Measurements from ENCODE around the gene OGFOD3.
"Not testable (repeated sequence)": the region's sequence is repeated elsewhere in the genome, so short reads cannot be mapped to it uniquely, and the experiment has no call there.

OGFOD3 gene

GRCh38 chr17:82377924-82378740 lies 40.3 kb downstream of the OGFOD3 start:
- Histone ChIP-seq H3K4me3 (ENCODE audit: low read depth, low read length) (no peak overlapping the region), H3K9me3 (ENCODE audit: control insufficient read depth, insufficient read depth, low read length) (no peaks in the 10 kb centered on the region), H3K36me3 (ENCODE audit: control insufficient read depth, insufficient read depth, low read length) (no peaks in the 10 kb centered on the region), H3K9ac (ENCODE audit: low read depth, low read length) (no peak overlapping the region), H3K27ac (ENCODE audit: low read depth, low read length) (no peak overlapping the region), H3K27me3 (ENCODE audit: control insufficient read depth, insufficient read depth, low read length) (peaks cover 27% of the 10 kb centered on the region), H3K4me1 (ENCODE audit: control insufficient read depth, insufficient read depth, low read length) (no peaks in the 10 kb centered on the region)

- not testable (repeated sequence) for H3K4me3 ChIP-seq (ENCODE audit: low read depth, low read length); H3K9me3 ChIP-seq (ENCODE audit: control insufficient read depth, insufficient read depth, low read length); H3K36me3 ChIP-seq (ENCODE audit: control insufficient read depth, insufficient read depth, low read length); H3K4me1 ChIP-seq (ENCODE audit: control insufficient read depth, insufficient read depth, low read length); H3K27ac ChIP-seq (ENCODE audit: low read depth, low read length); H3K9ac ChIP-seq (ENCODE audit: low read depth, low read length)
- H3K27me3 ChIP-seq (ENCODE audit: control insufficient read depth, insufficient read depth, low read length) = peaks cover 36% of the 10 kb centered on the region
Observed at GRCh38 chr17:82377294-82377693, 41.1 kb downstream of the OGFOD3 start.

- Histone ChIP-seq H3K9ac (ENCODE audit: low read depth, low read length) (no peak overlapping the region), H3K4me1 (ENCODE audit: control insufficient read depth, insufficient read depth, low read length) (no peaks in the 10 kb centered on the region), H3K36me3 (ENCODE audit: control insufficient read depth, insufficient read depth, low read length) (no peaks in the 10 kb centered on the region), H3K4me3 (ENCODE audit: low read depth, low read length) (no peak overlapping the region), H3K27me3 (ENCODE audit: control insufficient read depth, insufficient read depth, low read length) (peaks cover 47% of the 10 kb centered on the region), H3K27ac (ENCODE audit: low read depth, low read length) (no peak overlapping the region), H3K9me3 (ENCODE audit: control insufficient read depth, insufficient read depth, low read length) (no peaks in the 10 kb centered on the region)
Observed at GRCh38 chr17:82376042-82376730, 42.2 kb downstream of the OGFOD3 start.

- H3K27me3 ChIP-seq (ENCODE audit: control insufficient read depth, insufficient read depth, low read length) = peaks cover 53% of the 10 kb centered on the region
- no peak overlapping the region for H3K4me3 ChIP-seq (ENCODE audit: low read depth, low read length)
- H3K4me1 ChIP-seq (ENCODE audit: control insufficient read depth, insufficient read depth, low read length) = no peaks in the 10 kb centered on the region
- no peak overlapping the region for H3K27ac ChIP-seq (ENCODE audit: low read depth, low read length)
- no peak overlapping the region for H3K9ac ChIP-seq (ENCODE audit: low read depth, low read length)
- H3K36me3 ChIP-seq (ENCODE audit: control insufficient read depth, insufficient read depth, low read length) = no peaks in the 10 kb centered on the region
- no peaks in the 10 kb centered on the region for H3K9me3 ChIP-seq (ENCODE audit: control insufficient read depth, insufficient read depth, low read length)
Observed at GRCh38 chr17:82375359-82376041, 42.9 kb downstream of the OGFOD3 start.

GRCh38 chr17:82374626-82375331 lies 43.6 kb downstream of the OGFOD3 start:
- no peaks in the 10 kb centered on the region for H3K4me1 ChIP-seq (ENCODE audit: control insufficient read depth, insufficient read depth, low read length)
- no peaks in the 10 kb centered on the region for H3K9me3 ChIP-seq (ENCODE audit: control insufficient read depth, insufficient read depth, low read length)
- H3K36me3 ChIP-seq (ENCODE audit: control insufficient read depth, insufficient read depth, low read length) = no peaks in the 10 kb centered on the region
- H3K27me3 ChIP-seq (ENCODE audit: control insufficient read depth, insufficient read depth, low read length) = peaks cover 59% of the 10 kb centered on the region
- H3K27ac ChIP-seq (ENCODE audit: low read depth, low read length) = no peak overlapping the region
- no peak overlapping the region for H3K9ac ChIP-seq (ENCODE audit: low read depth, low read length)
- no peak overlapping the region for H3K4me3 ChIP-seq (ENCODE audit: low read depth, low read length)

- Histone ChIP-seq H3K27me3 (ENCODE audit: control insufficient read depth, insufficient read depth, low read length) (peaks cover 64% of the 10 kb centered on the region), H3K4me1 (ENCODE audit: control insufficient read depth, insufficient read depth, low read length) (no peaks in the 10 kb centered on the region), H3K9me3 (ENCODE audit: control insufficient read depth, insufficient read depth, low read length) (no peaks in the 10 kb centered on the region), H3K27ac (ENCODE audit: low read depth, low read length) (no peak overlapping the region), H3K36me3 (ENCODE audit: control insufficient read depth, insufficient read depth, low read length) (no peaks in the 10 kb centered on the region), H3K9ac (ENCODE audit: low read depth, low read length) (no peak overlapping the region), H3K4me3 (ENCODE audit: low read depth, low read length) (no peak overlapping the region)
Observed at GRCh38 chr17:82373731-82374625, 44.4 kb downstream of the OGFOD3 start.

GRCh38 chr17:82373072-82373452 lies 45.3 kb downstream of the OGFOD3 start:
- peaks cover 64% of the 10 kb centered on the region for H3K27me3 ChIP-seq (ENCODE audit: control insufficient read depth, insufficient read depth, low read length)
- not testable (repeated sequence) for H3K4me1 ChIP-seq (ENCODE audit: control insufficient read depth, insufficient read depth, low read length); H3K9me3 ChIP-seq (ENCODE audit: control insufficient read depth, insufficient read depth, low read length); H3K36me3 ChIP-seq (ENCODE audit: control insufficient read depth, insufficient read depth, low read length); H3K27ac ChIP-seq (ENCODE audit: low read depth, low read length); H3K9ac ChIP-seq (ENCODE audit: low read depth, low read length); H3K4me3 ChIP-seq (ENCODE audit: low read depth, low read length)

- no peak overlapping the region for H3K9ac ChIP-seq (ENCODE audit: low read depth, low read length)
Observed at GRCh38 chr17:82372249-82373071, 45.9 kb downstream of the OGFOD3 start.

GRCh38 chr17:82371333-82372248 lies 46.8 kb downstream of the OGFOD3 start, which contains the start of gene UTS2R:
TSS of gene UTS2R (plus strand) at chr17:82371765. CDS start at chr17:82374325, 2,560 bp downstream.
- H3K36me3 ChIP-seq (ENCODE audit: control insufficient read depth, insufficient read depth, low read length) = no peaks in the 10 kb centered on the region
- no peaks in the 10 kb centered on the region for H3K4me1 ChIP-seq (ENCODE audit: control insufficient read depth, insufficient read depth, low read length)
- H3K9ac ChIP-seq (ENCODE audit: low read depth, low read length) = no peak within 1 kb of the TSS
- no peak within 1 kb of the TSS for H3K27ac ChIP-seq (ENCODE audit: low read depth, low read length)
- peaks cover 64% of the 10 kb centered on the region for H3K27me3 ChIP-seq (ENCODE audit: control insufficient read depth, insufficient read depth, low read length)
- peak within 1 kb of the TSS; percentile 52; the same call in 1 of the 2 replicates for H3K4me3 ChIP-seq (ENCODE audit: low read depth, low read length)
- H3K9me3 ChIP-seq (ENCODE audit: control insufficient read depth, insufficient read depth, low read length) = no peaks in the 10 kb centered on the region

More at GRCh38 chr17:82372249-82373071, 45.9 kb downstream of the OGFOD3 start:
- no peak overlapping the region for H3K27ac ChIP-seq (ENCODE audit: low read depth, low read length)
- H3K4me1 ChIP-seq (ENCODE audit: control insufficient read depth, insufficient read depth, low read length) = no peaks in the 10 kb centered on the region
- H3K9me3 ChIP-seq (ENCODE audit: control insufficient read depth, insufficient read depth, low read length) = no peaks in the 10 kb centered on the region
- H3K4me3 ChIP-seq (ENCODE audit: low read depth, low read length) = peak overlapping the region; percentile 52; the same call in 1 of the 2 replicates
- no peaks in the 10 kb centered on the region for H3K36me3 ChIP-seq (ENCODE audit: control insufficient read depth, insufficient read depth, low read length)
- H3K27me3 ChIP-seq (ENCODE audit: control insufficient read depth, insufficient read depth, low read length) = peaks cover 64% of the 10 kb centered on the region

Data from HUES48 (cell line).